ENCODE data around the gene INTS1.

DNA sequence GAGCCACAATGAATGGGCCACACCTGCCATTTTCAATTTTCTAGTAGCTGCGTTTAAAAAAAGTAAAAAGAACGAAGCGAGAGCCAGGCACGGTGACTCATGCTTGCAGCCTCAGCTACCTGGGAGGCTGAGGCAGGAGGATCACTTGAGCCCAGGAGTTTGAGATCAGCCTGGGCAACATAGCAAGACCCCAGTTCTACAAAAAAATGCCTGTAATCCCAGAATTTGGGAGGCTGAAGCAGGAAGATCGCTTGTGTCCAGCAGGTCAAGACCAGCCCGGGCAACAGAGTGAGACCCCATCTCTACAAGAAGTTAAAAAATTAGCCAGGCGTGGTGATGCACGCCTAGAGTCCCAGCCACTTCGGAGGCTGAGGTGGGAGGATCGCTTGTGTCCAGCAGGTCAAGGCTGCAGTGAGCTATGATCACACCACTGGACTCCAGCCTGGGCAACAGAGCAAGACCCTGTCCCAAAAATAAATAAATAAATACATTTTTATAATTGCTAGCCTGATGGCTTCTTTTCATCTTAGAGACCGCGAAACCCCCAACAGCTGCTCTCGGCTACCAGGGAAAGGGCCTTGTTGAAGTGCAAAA lies 77.0 kb downstream of the INTS1 start:
- TF ChIP-seq, protein P1, sequence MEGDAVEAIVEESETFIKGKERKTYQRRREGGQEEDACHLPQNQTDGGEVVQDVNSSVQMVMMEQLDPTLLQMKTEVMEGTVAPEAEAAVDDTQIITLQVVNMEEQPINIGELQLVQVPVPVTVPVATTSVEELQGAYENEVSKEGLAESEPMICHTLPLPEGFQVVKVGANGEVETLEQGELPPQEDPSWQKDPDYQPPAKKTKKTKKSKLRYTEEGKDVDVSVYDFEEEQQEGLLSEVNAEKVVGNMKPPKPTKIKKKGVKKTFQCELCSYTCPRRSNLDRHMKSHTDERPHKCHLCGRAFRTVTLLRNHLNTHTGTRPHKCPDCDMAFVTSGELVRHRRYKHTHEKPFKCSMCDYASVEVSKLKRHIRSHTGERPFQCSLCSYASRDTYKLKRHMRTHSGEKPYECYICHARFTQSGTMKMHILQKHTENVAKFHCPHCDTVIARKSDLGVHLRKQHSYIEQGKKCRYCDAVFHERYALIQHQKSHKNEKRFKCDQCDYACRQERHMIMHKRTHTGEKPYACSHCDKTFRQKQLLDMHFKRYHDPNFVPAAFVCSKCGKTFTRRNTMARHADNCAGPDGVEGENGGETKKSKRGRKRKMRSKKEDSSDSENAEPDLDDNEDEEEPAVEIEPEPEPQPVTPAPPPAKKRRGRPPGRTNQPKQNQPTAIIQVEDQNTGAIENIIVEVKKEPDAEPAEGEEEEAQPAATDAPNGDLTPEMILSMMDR (IDR thresholded peaks at IDR 0.05 in 2 of 3, conservative IDR thresholded peaks at IDR 0.05 in 1 of 3; ENCODE audit: control insufficient read depth in 2 of 3, extremely low read depth in 1 of 3, insufficient read depth in 1 of 3, low read depth in 3 of 3, low read length in 3 of 3) = no peak
- TF ChIP-seq, protein P2, sequence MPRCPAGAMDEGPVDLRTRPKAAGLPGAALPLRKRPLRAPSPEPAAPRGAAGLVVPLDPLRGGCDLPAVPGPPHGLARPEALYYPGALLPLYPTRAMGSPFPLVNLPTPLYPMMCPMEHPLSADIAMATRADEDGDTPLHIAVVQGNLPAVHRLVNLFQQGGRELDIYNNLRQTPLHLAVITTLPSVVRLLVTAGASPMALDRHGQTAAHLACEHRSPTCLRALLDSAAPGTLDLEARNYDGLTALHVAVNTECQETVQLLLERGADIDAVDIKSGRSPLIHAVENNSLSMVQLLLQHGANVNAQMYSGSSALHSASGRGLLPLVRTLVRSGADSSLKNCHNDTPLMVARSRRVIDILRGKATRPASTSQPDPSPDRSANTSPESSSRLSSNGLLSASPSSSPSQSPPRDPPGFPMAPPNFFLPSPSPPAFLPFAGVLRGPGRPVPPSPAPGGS (IDR thresholded peaks at IDR 0.05; ENCODE audit: borderline replicate concordance, insufficient read depth, low read depth, low read length, poor library complexity, severe bottlenecking) = no peak

Measured in GM12878 (cell line).